NCI-H226 (cell line): ENCODE measurements around the gene RPL29.
A peak's percentile ranks its signal among the peaks of the same experiment; 100 is the strongest.

Experiments
- DNase-seq: peaks from one replicate; pipeline ENCODE4 v3.0.0-alpha.2; 2015

RPL29 gene

GRCh38 chr3:51961602-51962569 lies 33.8 kb downstream of the RPL29 start:
- DNase-seq = no peak

- DNase-seq = no peak
Measured at GRCh38 chr3:51961011-51961410, 34.7 kb downstream of the RPL29 start.

- DNase-seq = no peak
Measured at GRCh38 chr3:51960386-51960785, 35.3 kb downstream of the RPL29 start.

GRCh38 chr3:51959651-51960050 lies 36.0 kb downstream of the RPL29 start:
- DNase-seq = no peak

- no peak for DNase-seq
Measured at GRCh38 chr3:51958603-51959521, 36.8 kb downstream of the RPL29 start.

- no peak for DNase-seq
Measured at GRCh38 chr3:51957520-51958205, 38.0 kb downstream of the RPL29 start.

GRCh38 chr3:51955893-51956770 lies 39.6 kb downstream of the RPL29 start:
- no peak for DNase-seq

GRCh38 chr3:51955175-51955892 lies 40.4 kb downstream of the RPL29 start, which contains the start of gene GPR62:
Gene GPR62, plus strand, starts transcription at chr3:51955381. Its CDS starts 272 bp downstream, at chr3:51955653.
- no peak for DNase-seq

- DNase-seq = no peak
Measured at GRCh38 chr3:51954713-51955112, 41.0 kb downstream of the RPL29 start.

- no peak for DNase-seq
Measured at GRCh38 chr3:51954105-51954504, 41.6 kb downstream of the RPL29 start.

- DNase-seq = peak; percentile 65
Measured at GRCh38 chr3:51953445-51953844, 42.2 kb downstream of the RPL29 start.

GRCh38 chr3:51950899-51951298 lies 44.8 kb downstream of the RPL29 start:
- DNase-seq = no peak

- DNase-seq = no peak
Measured at GRCh38 chr3:51949121-51949520, 46.6 kb downstream of the RPL29 start.

GRCh38 chr3:51948016-51948580 lies 47.6 kb downstream of the RPL29 start:
- no peak for DNase-seq

GRCh38 chr3:51947215-51947900 lies 48.3 kb downstream of the RPL29 start:
- no peak for DNase-seq

GRCh38 chr3:51946796-51947195 lies 48.9 kb downstream of the RPL29 start:
- DNase-seq = no peak

- DNase-seq = no peak
Measured at GRCh38 chr3:51945926-51946705, 49.6 kb downstream of the RPL29 start.

GRCh38 chr3:51945031-51945840 lies 50.5 kb downstream of the RPL29 start:
- no peak for DNase-seq
